ENCODE results near the gene DPP6.

GRCh38 chr7:154795014-154795413 is 742.8 kb downstream of the DPP6 start:
- TF ChIP-seq CTCF (IDR thresholded peaks at IDR 0.05 in 4 of 5, conservative IDR thresholded peaks at IDR 0.05 in 1 of 5) (no peak), POLR2A (IDR thresholded peaks at IDR 0.05) (no peak)
